Kidney glomerular epithelial cell (primary cell): ENCODE data around the gene HMCN1.
A peak's percentile ranks its signal among the peaks of the same experiment; 100 is the strongest.

Experiments
- DNase-seq: peaks from one replicate; lab custom pipeline; 2025; lab: John Stamatoyannopoulos, UW

The HMCN1 gene

GRCh38 chr1:185804608-185805007, 70.4 kb downstream of the HMCN1 start:
- no peak for DNase-seq

- no peak for DNase-seq
Observed at GRCh38 chr1:185807275-185807674, 73.1 kb downstream of the HMCN1 start.

- no peak for DNase-seq
Observed at GRCh38 chr1:185808631-185809030, 74.4 kb downstream of the HMCN1 start.

GRCh38 chr1:185811073-185811709, 77.0 kb downstream of the HMCN1 start:
- DNase-seq = no peak

GRCh38 chr1:185812934-185813333, 78.7 kb downstream of the HMCN1 start:
- DNase-seq = no peak

- peak; percentile 65 for DNase-seq
Observed at GRCh38 chr1:185813401-185813979, 79.3 kb downstream of the HMCN1 start.

- DNase-seq = no peak
Observed at GRCh38 chr1:185816460-185816859, 82.3 kb downstream of the HMCN1 start.

- DNase-seq = no peak
Observed at GRCh38 chr1:185819798-185820197, 85.6 kb downstream of the HMCN1 start.

GRCh38 chr1:185821612-185822385, 87.6 kb downstream of the HMCN1 start:
- no peak for DNase-seq

GRCh38 chr1:185823467-185823866, 89.3 kb downstream of the HMCN1 start:
- no peak for DNase-seq

- DNase-seq = no peak
Observed at GRCh38 chr1:185824106-185824505, 89.9 kb downstream of the HMCN1 start.

- no peak for DNase-seq
Observed at GRCh38 chr1:185825556-185825955, 91.4 kb downstream of the HMCN1 start.

GRCh38 chr1:185834371-185834905, 100.2 kb downstream of the HMCN1 start:
- DNase-seq = no peak

- DNase-seq = no peak
Observed at GRCh38 chr1:185835191-185835590, 101.0 kb downstream of the HMCN1 start.

- no peak for DNase-seq
Observed at GRCh38 chr1:185837711-185838110, 103.5 kb downstream of the HMCN1 start.

- DNase-seq = no peak
Observed at GRCh38 chr1:185838111-185838510, 103.9 kb downstream of the HMCN1 start.

GRCh38 chr1:185840880-185841279, 106.7 kb downstream of the HMCN1 start:
- no peak for DNase-seq

GRCh38 chr1:185843297-185843869, 109.2 kb downstream of the HMCN1 start:
- no peak for DNase-seq

- no peak for DNase-seq
Observed at GRCh38 chr1:185843986-185844385, 109.8 kb downstream of the HMCN1 start.

GRCh38 chr1:185846672-185847444, 112.7 kb downstream of the HMCN1 start:
- DNase-seq = peak; percentile 50

- DNase-seq = no peak
Observed at GRCh38 chr1:185849014-185849413, 114.8 kb downstream of the HMCN1 start.

- peak; percentile 23 for DNase-seq
Observed at GRCh38 chr1:185850366-185850765, 116.2 kb downstream of the HMCN1 start.
